Astrocyte of the spinal cord (primary cell): Measurements from ENCODE around the gene ALDH16A1.

Experiments
- DNase-seq: peaks from one replicate; pipeline ENCODE4 v3.0.0; 2011; ENCODE audit warnings: low read depth, low spot score
- H3K4me3 ChIP-seq: 2 replicates; pipeline ENCODE4 v1.5.1; 2011; ENCODE audit warnings: low read depth, mild to moderate bottlenecking, low read length, moderate library complexity
- in situ Hi-C: cut with HindIII; loops from 2 replicates; pipeline ENCODE4 v1.10.0; 2017; ENCODE audit warnings: low sequenced_read_pairs
- TF ChIP-seq, protein P1 (sequence below): IDR thresholded peaks from 2 replicates; pipeline ENCODE4 v1.5.1; 2012; ENCODE audit warnings: low read depth, mild to moderate bottlenecking, low read length, inconsistent platforms

The ALDH16A1 gene

DNA sequence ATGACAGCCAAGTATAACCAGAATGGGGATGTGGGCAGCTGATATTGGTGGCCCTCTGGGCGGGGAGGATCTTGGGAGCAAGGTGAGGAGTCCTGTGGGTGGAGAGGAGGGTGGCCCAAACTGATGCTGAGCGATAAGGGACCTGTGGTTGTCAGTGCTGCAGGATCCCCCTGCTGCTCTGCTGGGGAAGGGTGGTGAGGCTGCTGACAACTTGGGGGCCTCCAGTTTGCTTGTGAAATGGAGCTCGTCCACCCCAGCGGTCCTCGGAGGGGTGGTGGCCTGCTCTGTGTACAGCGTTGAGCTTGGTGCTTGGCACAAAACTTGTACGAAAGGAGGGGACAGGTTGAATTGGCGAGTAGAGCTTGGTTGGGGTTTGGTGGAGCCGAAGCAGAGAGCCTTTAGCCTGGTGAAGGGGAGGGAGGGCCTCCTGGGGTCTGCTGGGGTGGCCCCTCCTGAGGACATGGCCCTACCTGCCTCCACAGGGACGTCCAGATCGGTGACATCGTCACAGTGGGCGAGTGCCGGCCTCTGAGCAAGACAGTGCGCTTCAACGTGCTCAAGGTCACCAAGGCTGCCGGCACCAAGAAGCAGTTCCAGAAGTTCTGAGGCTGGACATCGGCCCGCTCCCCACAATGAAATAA lies 46.1 kb downstream of the ALDH16A1 start:
- H3K4me3 ChIP-seq: no peak overlapping the region
- TF ChIP-seq, protein P1, sequence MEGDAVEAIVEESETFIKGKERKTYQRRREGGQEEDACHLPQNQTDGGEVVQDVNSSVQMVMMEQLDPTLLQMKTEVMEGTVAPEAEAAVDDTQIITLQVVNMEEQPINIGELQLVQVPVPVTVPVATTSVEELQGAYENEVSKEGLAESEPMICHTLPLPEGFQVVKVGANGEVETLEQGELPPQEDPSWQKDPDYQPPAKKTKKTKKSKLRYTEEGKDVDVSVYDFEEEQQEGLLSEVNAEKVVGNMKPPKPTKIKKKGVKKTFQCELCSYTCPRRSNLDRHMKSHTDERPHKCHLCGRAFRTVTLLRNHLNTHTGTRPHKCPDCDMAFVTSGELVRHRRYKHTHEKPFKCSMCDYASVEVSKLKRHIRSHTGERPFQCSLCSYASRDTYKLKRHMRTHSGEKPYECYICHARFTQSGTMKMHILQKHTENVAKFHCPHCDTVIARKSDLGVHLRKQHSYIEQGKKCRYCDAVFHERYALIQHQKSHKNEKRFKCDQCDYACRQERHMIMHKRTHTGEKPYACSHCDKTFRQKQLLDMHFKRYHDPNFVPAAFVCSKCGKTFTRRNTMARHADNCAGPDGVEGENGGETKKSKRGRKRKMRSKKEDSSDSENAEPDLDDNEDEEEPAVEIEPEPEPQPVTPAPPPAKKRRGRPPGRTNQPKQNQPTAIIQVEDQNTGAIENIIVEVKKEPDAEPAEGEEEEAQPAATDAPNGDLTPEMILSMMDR: no peak
- in situ Hi-C loops: no loop called here
- no peak for DNase-seq

DNA sequence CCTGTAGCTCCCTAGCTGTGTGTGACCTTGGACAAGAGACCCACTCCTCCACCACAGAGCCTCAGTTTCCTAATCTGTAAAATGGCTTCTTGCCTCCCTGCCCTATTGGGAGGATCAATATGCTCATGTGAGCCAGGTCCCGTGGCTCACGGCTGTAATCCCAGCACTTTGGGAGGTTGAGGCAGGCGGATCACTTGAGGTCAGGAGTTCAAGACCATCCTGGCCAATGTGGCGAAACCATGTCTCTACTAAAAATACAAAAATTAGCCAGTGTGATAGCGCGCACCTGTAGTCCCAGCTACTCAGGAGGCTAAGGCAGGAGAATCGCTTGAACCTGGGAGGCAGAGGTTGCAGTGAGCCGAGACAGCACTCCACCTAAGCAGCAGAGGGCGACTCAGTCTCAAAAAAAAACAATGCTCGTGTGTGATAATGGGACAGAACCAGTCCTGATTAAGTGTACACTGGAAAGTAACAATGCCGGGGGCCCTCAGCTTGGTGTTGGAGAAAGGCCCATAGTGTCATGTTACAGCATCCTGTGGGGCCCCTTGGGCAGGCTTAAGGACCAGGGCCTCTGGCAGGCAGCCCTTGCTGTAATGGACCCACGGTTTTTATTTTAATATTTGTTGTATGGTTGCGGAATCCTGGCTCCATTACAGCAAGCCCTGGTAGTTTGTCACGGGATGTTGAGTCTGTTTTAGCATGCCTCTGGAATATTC lies 50.0 kb downstream of the ALDH16A1 start:
- DNase-seq: peak; percentile 70
- TF ChIP-seq, protein P1: peak; percentile 72
- in situ Hi-C loops: no loop called here
- no peak overlapping the region for H3K4me3 ChIP-seq

DNA sequence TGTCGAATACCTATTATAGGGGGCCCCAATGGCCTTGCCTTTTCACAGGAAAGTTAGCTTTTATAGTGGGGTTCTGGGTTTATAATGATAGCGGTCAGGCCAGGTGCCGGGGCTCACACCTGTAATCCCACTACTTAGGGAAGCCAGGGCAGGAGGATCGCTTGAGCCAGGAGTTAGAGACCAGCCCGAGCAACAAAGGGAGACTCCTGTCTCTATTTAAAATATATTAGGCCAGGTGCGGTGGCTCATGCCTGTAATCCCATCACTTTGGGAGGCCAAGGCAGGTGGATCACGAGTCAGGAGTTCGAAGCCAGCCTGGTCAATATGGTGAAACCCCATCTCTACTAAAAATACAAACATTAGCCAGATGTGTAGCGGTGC lies 50.5 kb downstream of the ALDH16A1 start:
- no peak for DNase-seq
- in situ Hi-C loops: no loop called here
- no peak overlapping the region for H3K4me3 ChIP-seq
- TF ChIP-seq, protein P1: no peak

DNA sequence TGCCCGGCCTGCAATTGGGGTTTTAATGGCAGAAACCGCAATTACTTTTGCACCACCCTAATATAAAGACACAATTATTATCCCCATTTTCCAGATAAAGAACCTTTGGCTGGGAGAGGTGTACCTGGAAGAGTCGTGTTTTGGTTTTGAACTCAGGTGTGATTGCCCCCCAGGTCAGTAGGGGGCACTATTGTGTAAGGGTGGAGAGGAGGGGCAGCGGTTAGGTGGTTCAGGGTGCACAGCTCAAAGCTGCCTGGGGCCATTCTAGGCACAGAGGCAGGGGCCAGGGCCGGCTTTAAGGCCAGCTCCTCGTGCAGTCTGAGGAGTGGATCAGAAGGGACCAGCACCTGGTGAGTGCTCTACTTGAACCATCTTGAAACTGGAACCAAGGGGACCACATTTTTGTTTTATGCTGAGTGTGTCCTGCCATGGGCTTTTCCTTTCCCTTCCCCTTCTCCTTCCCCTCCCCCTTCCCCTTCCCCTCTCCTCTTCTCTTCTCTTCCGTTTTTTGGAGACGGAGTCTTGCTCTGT lies 53.6 kb downstream of the ALDH16A1 start:
- TF ChIP-seq, protein P1: peak; percentile 88
- H3K4me3 ChIP-seq: no peak overlapping the region
- no peak for DNase-seq
- in situ Hi-C loops: no loop called here

DNA sequence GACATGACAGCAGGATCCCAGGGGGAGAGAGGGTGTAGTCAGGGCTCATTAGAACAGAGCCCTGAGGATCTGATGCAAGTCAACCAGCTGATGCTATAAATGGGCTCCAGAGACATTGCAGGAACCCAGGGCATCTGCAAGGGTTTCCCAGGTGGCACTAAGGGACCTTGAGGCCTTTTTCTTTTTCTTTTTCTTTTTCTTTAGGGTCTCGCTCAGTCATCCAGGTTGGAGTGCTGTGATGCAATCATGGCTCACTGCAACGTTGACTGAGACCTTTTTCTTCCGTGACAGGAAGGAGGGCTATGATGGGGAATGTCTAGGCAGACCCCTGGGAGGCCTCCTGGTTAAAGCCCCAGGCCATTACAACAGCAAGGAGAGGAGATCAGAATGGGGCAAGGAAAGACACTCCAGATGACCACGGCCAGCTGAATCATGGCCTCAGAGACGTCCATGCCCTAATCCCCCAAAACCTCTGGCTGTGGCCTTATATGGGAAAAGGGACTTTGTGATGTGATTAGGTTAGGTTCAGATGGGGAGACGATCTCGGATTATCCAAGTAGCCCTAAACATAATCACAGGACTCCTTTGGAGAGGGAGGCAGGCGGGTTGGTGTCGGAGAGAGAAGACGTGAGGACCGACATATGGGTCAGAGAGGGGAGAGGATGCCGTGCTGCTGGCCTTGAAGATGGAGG lies 54.9 kb downstream of the ALDH16A1 start:
- in situ Hi-C loops: no loop called here
- DNase-seq: no peak
- TF ChIP-seq, protein P1: no peak
- H3K4me3 ChIP-seq: no peak overlapping the region

DNA sequence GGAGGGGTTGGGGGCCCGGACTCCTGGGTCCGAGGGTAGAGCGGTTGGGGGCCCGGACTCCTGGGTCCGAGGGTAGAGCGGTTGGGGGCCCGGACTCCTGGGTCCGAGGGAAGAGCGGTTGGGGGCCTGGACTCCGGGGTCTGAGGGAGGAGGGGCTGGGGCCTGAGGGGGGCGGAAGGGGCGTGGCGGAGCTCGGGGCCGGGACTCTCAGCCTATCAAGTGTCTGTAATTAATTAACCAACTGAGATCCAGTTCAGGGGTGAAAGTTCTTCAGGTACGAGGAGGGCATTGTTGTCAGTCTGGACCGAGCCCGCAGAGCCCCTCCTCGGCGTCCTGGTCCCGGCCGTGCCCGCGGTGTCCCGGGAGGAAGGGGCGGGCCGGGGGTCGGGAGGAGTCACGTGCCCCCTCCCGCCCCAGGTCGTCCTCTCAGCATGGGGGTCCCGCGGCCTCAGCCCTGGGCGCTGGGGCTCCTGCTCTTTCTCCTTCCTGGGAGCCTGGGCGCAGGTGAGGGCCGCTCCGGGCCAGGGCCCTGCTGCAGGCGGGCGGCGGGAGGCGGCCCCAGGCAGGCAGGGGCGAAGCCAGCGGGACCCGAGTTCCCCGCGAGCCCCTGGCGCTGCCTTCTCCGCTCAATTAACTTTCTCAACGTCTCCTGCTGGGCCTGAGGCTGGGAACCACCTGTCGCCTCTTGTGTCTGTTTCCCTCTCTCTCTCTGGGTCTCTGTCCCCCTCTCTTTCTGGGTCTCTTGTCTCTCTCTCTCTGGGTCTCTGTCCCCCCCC lies 60.1 kb downstream of the ALDH16A1 start:
- no peak for DNase-seq
- in situ Hi-C loops: no loop called here
- peak overlapping the region; percentile 59 for H3K4me3 ChIP-seq
- TF ChIP-seq, protein P1: no peak
